OCI-M1 (cell line): ENCODE data around the gene NFE2.
"Not testable (repeated sequence)": the region's sequence is repeated elsewhere in the genome, so short reads cannot be mapped to it uniquely, and the experiment has no call there.

Source experiments
- DNase-seq: peaks from one replicate; lab custom pipeline; 2025; lab: John Stamatoyannopoulos, UW

NFE2 gene

DNA sequence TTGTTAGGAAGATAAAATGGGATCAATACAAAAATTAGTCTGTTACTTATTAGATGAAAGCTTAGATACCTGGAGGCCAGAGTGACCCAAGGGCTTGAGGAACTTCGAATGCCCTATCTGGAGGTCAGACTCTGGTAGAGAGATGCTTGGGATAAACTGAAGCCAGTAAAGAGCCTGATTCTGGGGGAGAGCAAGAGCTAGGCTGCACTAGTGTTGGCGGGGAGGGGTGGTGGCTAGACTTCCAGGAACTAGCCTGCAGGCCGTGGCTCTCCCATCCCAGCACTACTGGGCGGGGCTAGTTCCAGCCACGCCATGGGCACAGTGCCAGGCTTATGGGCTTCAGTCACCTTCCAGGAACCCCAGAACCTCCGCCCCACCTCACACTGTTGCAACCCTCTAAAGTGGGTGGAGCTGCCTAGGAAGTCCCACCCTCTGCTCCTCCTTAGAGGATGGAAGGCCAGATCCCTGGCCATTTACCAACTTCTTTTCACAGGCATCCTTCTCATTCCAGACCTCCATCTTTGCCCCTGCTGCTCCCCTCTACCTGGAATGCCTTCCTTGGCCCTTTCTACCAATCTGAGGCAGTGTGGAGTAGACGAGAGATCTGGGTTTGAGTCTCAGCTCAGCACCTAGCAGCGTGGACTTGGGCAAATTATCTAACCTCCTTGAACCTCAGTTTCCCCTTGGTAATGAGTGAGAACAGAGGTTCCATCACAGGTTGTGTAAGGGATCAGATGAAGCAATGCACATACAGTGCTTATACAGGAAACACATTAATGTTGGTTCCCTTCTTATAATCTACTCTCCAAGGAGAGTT is 6.3 kb upstream of the NFE2 start:
- DNase-seq: peak; percentile 100

DNA sequence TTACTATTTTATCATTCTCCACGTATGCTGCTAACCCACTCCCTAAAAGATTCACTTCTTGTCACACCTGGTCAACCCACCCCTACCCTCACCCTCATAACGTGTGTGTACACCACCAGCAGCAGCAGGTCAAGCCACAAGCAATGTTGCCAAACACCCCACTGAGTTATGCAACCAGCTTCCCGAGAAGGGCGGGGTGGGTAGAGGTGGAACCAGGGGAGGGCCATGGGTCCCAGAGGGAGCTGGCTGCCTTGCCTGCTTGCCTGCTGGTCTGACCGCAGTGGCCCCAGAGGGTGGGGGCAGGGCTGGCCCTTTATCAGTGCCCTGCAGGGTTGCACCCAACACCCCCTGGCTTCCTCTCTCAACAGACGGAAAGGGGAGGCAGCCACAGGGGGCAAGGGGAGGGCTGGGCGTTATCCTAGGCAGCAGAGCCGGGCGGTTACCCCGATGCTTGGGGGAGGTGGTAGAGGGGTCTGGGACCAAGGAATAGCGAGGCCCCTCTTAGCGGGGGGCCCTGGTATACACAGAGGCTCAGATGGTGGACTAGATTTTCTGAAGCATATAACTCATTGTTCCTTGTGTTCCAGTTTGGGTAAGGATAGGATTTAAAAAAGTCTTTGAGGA is 3.5 kb upstream of the NFE2 start:
- DNase-seq: peak; percentile 99

DNA sequence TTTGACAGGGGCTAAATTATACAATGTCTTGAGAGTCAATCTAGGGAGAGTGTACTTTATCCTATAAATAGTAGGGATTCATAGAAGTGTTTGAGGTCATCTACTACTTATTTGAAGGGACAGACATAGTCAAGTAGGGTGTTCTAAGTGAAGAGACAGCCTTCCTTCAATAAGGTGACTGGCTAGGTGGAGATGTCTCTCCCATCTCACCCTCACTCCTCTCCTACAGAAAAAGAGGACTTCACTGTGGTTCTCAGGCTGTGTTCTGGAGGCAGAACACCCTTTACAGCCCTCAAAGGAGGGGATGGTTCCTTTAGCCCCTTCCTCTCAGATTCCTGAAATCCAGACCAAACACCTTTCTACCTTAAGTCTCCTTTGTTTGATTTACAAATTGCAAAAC is 2.8 kb upstream of the NFE2 start:
- peak; percentile 72 for DNase-seq

DNA sequence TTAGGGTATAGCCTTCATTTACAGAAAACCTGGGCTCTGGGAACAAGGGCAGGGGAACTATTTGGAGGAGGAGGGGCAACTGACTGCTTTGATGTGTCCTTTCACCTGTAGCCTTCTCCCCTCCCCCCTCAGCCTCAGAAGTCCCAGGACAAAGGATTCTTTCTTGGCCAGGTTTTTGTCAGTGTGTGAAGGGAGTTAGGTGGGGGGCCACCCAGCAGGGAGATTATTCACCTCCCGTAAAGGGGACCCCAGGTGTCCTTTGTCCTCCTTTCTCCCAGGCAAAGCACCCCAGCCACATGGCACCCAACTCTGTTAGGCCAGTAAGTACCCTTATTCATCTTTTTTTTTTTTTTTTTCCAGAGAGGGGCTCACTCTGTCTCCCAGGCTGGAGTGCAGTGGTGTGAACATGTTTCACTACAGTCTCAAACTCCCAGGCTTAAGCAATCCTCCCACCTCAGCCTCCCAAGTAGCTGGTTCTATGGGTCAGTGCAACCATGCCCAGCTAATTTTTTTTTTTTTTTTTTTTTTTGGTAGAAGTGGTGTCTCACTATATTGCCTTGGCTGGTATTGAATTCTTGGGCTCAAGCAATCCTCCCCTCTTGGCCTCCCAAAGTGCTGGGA is 723 bp upstream of the NFE2 start:
- peak; percentile 71 for DNase-seq

DNA sequence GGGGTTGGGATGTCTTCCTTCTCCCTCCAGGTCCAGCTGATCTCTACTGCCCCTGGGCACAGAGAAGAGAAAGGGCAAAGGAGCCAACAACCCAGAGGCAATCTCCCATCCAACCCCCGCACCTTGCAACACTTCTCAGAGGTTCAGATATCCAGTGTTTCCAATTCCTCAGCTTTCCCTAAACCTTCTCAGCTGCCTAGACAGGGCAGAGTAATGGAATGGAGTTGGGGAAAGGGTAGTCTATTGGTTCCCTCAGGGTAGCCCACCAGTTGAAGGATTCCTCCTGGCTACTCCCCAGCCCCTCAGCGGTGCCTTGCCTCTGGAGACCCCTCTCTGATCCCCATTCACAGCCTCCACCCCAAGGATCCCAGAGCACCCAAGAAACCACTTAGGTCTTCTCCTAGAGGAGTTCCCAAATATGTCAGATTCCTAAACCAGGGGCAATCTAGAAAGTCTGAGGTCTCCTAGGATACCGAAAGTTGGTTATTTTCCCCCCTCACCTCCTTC is 537 bp downstream of the NFE2 start:
- DNase-seq: no peak

DNA sequence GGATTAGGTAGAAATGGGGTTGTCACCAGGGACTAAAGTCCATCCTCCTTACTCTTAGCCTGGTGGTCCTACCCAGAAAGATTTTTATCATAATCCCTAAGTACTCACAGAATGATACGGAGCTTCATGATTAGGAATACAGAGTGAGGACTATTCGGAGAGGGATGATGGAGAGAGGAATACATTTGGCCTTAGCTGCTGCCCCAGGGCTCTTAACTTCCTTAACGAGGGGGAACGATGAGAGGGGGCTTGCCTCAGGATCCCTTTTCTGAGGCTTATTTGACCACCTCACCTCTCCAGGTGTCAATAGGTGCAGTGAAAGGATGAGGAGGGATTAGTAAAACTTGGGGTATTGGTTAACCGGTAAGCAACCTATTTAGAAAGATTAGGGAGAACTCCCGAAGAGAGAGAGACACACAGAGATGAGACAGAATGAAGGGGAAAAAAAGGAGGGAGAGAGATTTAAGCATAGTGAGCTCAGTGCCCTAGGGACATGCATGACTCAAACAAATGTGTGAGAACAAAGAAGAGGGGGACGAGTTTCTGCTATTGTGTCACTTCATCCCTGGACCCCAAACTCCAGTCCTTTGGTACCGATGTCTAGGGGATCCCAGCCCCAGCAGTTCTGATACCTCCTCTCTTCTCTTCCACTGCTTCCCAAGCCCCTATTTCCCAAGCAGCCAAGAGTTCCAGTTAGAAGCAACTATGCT is 1.1 kb downstream of the NFE2 start:
- DNase-seq: peak; percentile 47

DNA sequence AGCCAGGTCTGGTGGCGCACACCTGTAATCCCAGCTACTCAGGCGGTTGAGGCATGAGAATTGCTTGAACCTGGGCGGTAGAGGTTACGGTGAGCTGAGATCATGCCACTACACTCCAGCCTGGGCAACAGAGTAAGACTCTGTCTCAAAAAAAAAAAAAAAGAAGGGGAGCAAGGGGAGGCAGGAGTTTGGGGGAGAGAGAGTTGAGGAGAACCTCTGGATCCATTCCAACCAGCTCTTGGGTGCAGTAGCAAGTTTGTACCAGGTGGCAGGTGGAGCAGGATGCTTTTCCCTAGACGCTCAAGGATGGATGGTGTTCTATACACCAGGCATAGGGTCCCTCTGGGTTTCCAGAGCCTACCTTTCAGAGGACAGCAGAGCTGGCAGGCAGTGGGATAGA is 1.9 kb downstream of the NFE2 start:
- DNase-seq: peak; percentile 43

DNA sequence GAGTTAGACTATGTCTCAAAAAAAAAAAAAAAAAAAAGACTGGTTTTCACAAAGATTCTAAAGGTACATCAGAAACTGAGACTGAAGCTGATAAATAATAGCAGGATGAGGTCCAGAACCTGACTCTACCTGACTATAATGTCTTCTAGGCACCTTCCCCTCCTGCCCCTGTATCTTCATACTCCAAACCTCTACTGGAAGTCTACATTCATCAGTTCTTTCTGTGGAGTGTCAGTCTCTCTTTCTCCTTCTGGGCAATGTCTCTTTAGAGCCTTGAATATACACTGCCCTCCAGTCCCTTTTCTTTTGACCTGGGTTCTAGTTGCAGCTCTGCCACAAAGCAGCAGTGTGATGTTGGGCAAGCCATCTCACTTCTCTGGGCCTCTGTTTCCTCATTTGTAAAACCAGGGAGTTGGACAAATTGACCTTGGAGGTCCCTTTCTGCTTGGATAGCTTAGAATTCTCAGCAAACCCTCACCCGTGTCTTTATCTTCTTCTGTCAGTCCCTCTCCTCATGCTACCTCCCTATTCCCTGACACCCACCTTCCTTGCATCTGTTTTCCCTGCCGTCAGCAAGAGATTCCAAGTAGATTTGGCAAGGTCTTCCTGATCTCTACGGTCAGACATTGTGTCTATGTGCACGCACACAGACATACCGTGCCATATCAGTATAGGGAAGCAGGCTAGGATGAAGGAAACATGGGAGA is 4.3 kb downstream of the NFE2 start:
- peak; percentile 73 for DNase-seq

DNA sequence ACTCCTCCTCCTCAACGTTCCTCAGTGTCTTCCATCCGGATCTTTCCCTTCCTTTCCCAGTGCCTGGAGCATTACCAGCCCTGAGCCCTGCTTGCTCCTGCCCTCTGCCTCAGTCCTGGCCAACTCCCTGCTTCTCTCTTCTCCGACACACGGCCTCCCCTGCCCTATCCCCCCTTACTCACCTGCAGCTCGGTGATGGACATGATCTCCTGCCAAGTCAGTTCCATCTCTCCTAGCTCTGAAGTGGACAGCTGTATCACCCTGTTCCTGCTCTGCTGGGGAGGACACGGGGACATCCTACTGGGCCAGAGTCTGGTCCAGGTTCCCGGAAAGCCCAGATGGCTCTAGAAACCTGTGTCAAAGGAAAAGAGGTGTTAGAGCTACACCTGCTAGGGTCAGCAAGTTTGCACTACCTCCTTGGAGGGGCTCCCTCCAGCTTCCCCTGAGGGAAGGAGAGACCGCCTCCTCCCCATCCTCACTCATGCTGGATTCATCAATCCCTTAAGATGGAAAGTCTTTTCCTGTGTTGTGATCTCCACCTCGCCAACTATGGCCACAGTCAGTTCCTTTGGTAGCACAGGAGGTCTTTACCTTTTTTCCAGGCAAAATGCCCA is 5.8 kb downstream of the NFE2 start:
- DNase-seq: peak; percentile 69

DNA sequence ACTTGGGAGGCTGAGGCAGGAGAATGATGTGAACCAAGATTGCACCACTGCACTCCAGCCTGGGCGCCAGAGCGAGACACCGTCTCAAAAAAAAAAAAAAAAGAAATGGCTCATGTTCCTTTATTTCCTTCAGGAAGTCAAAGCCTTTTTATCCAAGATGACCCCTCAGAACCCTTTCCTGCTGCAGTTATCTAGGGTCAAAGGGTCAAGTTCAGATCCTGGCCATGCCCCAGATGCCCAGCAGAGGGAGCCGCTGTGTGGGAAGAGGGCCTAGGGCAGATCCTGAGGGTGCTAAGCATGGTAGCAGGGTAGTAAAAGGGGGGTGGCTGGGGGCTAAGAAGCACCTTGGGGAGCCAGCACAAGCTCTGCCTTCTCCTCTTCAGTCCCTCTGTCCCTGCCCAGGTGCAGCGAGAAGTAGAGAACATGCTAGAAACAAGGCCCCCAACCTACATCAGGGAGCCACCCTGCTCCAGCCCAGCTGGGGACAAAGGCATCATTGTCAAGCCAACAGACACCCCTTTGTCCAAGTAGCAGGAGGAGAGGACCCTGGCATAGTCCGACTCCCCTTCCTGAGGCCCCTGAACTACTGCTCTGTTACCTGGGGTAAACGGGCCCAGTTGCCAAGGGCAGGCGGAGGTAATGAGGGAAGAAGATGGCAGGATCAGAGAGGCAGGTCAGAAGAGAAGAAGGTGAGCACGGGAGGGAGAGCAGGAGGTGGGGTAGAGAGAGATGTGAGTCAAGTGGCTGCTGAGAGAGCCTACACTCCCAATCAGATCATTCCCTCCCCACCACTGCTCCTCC is 6.5 kb downstream of the NFE2 start:
- DNase-seq: peak; percentile 94

DNA sequence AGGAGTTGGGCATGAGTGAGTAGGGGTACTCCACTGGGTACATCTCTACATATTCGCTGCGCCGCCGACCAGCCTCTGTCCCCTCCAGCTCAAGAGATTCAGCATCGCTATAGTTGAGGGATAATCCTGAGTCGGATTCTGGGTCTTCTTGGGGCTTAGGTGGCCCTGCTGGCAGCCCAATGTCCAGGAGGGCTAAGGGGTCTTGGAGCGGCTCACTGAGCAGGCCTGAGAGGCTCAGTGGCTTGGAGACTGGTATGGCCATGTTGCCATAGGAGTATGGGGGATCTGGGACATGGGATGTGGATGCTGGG is 7.9 kb downstream of the NFE2 start:
- peak; percentile 32 for DNase-seq

DNA sequence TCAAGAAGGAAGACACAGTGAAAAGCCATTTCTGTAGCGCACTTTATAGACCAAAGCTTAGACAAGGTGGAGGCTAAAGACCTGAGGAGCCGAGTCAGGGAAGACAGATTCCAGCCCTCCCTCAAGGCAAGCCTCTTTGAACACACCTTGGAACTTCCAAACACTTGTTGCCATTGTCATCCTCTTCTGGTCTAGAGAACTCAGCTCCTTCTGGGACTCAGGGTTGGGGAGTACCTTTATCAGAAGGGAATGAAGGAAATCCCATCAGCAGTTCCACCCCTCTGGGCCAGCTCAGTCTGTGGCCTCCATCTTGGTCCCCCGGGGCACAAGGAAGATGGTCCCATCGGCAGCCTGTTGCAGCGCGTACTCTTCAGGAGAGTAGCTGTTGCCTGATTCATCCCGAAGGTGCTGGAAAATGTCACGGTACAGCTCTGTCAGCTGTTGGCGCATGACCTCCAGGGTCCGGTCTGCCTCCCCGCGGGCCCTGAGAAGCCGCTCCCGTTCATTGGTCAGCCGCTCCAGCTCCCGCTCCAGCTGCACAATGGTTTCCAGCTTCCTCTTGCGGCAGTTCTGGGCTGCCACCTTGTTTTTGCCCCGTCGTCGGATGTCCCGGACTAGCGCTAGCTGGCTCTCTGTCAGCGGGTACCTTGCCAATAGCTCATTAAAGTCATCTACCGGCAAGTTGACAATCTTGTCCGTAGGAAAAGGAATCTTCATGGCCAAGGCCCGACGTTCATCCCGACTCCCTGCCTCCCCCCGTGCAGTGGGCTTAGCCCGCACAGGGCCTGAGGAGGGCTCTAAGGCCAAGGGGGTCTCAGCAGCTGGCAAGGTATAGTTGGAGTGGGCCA is 8.5 kb downstream of the NFE2 start:
- DNase-seq: peak; percentile 51

DNA sequence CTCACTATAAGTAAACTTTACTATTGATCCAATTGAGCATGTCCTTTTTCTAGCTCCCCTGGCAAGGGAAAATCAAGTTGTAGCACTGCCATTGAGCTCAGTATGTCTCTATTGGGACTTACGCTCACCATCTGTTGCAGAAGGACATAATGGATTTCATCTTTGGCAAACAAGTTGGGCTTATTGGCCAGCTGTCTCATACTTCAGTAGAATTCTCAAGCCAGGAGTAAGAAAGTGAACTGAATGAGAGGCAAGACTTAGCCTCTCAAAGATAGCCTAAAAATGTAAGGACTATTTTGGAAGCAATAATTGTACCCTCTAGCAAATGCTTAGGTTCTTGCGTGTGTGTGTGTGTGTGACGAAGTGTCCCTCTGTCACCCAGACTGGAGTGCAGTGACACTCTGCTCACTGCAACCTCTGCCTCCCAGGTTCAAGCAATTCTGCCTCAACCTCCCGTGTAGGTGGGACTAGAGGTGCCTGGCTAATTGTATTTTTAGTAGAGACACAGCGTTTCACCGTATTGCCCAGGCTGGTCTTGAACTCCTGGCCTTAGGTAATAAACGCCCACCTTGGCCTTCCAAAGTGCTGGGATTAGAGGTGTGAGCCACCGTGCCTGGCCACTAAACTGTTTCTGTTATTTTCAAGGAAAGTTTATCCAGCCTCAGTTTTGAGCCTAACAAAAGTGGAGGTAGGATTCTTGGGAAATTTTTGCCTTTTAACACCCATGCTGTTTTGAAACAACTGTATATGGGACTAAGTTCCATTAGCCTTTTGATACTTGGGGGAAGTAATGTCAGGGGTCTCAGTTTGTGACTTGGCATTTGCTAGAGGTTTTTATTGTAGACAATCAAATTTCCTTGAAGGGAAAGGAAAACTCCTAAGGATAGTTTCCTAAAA is 13.3 kb downstream of the NFE2 start:
- peak; percentile 70 for DNase-seq

DNA sequence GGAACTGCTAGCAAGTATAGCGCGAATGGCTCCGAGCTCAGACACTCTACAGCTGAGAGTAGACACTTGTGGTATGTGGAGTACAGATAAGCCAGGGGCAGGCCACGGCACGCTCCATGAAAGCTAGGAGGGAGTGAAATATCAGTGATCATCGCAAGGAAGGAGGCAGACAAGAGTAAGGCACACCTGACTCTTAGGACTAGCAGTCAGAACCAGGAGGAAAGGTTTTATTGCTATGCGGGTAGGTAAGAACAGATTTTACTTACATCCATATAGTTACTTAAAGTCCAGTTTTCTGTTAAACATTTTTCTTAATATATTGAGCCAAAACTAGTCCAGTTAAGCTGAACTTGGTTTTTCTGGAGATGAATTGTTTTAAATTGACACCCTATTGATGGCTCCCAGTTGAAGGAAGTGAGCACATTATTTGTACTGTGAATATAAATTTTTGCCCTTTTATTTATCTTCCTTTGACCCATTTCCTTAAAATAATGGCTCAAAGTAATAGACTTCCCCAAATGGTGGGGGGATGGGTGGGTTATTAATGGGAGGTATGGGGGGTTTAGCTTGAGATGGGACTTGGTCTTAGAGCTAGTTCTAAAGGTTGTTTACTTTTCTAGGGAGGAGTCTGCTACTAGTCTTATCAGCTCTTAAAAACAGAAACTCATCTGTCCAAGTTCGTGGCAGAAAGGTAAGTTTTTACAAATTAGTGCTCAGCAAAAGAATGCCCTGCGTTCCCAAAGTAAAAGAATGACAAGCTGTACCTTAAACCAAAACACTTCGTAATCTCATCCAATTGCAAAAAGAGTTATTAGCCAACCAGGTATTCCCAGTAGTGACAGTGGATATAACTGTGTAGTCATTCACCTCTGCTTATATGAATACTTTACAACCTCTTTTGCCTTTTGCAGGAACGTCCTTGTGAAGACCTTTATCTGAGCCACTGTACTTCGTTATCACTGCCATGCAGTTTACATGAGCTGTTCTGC is 14.5 kb downstream of the NFE2 start:
- peak; percentile 83 for DNase-seq

DNA sequence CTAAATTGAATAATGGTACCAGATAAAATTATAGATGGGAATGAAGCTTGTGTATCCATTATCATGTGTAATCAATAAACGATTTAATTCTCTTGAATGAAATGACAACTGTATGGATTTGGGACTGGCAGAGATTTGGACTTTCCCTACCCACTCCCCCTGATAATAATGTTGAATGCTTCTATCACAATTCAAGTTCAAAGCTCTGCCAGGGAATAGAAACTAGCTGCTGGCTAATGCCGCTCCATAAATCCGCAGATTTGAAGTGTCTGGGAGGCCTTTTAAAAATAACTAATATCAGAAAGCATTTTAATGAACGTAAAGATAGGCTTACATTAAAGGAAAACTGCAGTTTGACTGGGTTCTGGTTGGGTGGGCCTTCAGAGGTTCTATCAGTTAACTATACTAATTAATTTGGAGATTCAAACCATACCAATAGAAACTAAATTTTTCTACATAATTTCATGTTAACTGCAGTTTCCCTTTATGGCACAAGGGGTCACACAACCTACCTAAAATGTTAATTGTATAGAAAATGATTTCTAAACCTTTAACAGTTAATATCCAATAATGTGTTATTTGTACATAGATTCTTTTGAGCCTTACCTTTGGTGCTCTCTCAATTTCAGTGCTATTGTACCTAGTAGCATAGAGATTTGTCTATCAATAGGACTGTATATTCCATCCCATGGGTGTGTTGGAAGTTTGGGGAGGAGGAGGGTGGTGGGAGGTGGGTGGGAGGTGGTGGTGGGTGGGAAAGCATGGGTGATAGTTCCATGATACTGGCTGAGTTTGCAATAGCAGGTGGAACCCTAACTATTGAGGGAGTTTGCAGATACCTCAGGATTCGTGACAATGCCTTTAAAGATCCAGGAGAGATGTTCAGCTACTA is 15.4 kb downstream of the NFE2 start:
- peak; percentile 50 for DNase-seq

DNA sequence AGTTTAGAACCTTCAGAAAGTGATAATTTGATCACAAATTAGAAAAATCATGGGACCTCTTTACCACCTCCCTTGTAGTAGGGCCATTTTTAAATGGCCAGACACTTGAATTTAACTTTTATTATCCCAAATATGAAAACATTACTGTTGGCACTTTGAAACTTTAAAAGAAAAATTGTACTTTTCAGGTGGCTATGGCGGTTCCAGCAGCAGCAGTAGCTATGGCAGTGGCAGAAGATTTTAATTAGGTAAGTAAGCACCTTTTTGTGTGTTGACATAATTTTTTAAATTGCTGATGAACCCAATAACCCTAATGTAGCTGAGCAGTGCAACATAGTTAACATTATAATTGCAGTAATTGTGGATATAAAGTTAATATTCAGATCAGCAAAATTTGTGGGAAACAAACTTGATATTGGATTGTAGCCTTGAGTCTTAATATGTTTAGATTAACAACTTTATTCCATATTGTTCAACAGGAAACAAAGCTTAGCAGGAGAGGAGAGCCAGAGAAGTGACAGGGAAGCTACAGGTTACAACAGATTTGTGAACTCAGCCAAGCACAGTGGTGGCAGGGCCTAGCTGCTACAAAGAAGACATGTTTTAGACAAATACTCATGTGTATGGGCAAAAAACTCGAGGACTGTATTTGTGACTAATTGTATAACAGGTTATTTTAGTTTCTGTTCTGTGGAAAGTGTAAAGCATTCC is 16.6 kb downstream of the NFE2 start:
- DNase-seq: not testable (repeated sequence)
